ENCODE measurements around the gene SMIM1. TPM values are rescaled to one million over a fixed set of nuclear protein-coding genes. Genes with fewer than 3 reads are reported as not detected.
A peak's percentile ranks its signal among the peaks of the same experiment; 100 is the strongest.

Gene SMIM1
- total and polyA plus RNA-seq, 8 donors, result 3.1 to 15.1 (median 6.4) TPM

DNA sequence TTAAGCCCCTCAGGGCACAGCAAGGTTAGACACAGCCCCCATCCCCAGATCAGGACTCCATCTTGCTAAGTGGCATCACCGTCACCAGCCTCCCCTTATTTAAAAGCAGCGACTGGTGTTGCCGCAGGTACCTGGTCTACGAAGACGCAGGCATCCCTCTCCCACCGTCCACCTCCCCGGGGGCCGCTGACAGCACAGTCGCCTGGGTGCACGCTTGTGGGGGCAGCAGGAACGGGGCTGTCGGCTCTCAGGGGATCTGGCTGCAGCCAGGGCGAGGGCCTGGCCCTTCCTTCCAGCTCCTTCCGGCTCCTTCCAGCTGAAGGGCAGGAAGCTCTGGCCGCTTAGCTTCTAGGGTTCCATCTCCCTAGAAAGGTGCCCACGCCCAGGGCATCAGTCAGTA is 37.9 kb upstream of the SMIM1 start:
- Histone ChIP-seq H3K36me3 (peaks cover 0 to 10% (median 6%) of the 10 kb centered on the region in 3 donors), H3K9me3 (no peaks in the 10 kb centered on the region), H3K27ac (no peak overlapping the region), H3K27me3 (no peaks in the 10 kb centered on the region), H3K4me3 (no peak overlapping the region), H3K4me1 (no peaks in the 10 kb centered on the region)
- intact Hi-C loops (cut with DNase I), result no loop called here
- ATAC-seq (no peak), FAIRE-seq (no peak), DNase-seq (peak in 1 of 6 donors; percentile 72)
- 89 to 95% methylated on average over 16 of the region's 16 CpGs for WGBS, 2 donors
- TF ChIP-seq, protein P1, sequence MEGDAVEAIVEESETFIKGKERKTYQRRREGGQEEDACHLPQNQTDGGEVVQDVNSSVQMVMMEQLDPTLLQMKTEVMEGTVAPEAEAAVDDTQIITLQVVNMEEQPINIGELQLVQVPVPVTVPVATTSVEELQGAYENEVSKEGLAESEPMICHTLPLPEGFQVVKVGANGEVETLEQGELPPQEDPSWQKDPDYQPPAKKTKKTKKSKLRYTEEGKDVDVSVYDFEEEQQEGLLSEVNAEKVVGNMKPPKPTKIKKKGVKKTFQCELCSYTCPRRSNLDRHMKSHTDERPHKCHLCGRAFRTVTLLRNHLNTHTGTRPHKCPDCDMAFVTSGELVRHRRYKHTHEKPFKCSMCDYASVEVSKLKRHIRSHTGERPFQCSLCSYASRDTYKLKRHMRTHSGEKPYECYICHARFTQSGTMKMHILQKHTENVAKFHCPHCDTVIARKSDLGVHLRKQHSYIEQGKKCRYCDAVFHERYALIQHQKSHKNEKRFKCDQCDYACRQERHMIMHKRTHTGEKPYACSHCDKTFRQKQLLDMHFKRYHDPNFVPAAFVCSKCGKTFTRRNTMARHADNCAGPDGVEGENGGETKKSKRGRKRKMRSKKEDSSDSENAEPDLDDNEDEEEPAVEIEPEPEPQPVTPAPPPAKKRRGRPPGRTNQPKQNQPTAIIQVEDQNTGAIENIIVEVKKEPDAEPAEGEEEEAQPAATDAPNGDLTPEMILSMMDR (IDR thresholded peaks at IDR 0.05), result no peak

DNA sequence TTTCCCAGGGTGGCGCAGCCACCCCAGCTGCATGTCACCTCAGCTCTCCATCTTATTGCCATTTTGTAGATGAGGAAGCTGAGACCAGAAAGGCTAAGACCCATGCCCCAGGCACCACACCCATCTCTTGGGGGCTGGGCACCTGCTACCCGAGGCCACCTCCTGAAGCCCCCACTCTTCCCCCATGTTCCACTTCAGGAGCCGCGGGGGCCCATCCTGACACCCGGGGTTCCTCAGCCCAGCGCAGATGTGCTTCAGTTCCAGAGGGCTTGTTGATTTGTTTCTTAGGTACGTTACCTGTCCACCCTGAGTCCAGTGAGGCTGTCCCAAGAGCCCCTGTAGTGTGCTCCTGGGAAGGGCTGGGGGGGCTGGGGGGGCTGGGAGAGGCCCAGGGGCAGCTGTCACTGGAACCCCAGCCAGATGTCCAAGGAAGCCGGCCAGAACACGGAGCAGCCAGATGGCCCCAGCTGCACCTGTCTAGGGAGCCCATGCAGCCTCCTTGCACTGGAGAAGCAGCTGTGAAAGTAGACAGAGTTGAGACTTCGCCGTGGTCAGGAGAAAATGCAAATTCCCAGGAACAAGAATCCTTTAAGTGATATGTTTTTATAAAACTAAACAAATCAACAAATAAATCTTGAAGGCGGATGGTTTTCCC is 37.4 kb upstream of the SMIM1 start:
- H3K4me3 ChIP-seq, result no peak overlapping the region
- no peaks in the 10 kb centered on the region for H3K9me3 ChIP-seq
- no peak for ATAC-seq
- intact Hi-C loops (cut with DNase I), result no loop called here
- FAIRE-seq, result no peak
- DNase-seq, result peak in 1 of 6 donors; percentile 35
- H3K4me1 ChIP-seq, result no peaks in the 10 kb centered on the region
- no peak overlapping the region for H3K27ac ChIP-seq
- TF ChIP-seq, protein P1 (IDR thresholded peaks at IDR 0.05), result no peak
- WGBS, 2 donors, result 82 to 88% methylated on average over 12 of the region's 12 CpGs
- no peaks in the 10 kb centered on the region for H3K27me3 ChIP-seq
- peaks cover 0 to 10% (median 6%) of the 10 kb centered on the region in 3 donors for H3K36me3 ChIP-seq

DNA sequence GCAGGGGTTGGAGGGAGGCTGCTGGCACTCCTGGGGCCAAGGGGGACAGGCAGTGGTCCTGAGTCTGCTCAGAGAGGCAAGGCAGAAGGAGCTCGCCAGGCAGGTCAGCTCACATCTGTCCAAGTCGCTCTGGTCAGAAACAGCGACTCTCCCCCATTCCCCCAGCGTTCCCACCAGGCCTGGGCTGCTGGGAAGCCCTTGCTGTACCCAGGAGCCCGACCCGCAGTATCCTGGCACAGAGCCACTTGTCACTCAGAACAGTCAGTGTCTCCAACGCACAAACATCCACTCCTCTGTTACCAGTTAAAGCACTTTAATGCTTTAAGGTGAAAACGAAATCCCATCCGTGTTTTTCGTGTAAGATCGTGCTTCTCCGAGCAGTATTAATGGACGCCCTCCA is 36.9 kb upstream of the SMIM1 start:
- peaks cover 0 to 10% (median 6%) of the 10 kb centered on the region in 3 donors for H3K36me3 ChIP-seq
- no peaks in the 10 kb centered on the region for H3K27me3 ChIP-seq
- TF ChIP-seq, protein P1 (IDR thresholded peaks at IDR 0.05), result no peak
- FAIRE-seq (no peak), ATAC-seq (no peak), DNase-seq (peak in 2 of 6 donors; percentile 19 to 39)
- no peaks in the 10 kb centered on the region for H3K4me1 ChIP-seq
- no peak overlapping the region for H3K4me3 ChIP-seq
- WGBS, 2 donors, result 77% methylated on average over 13 of the region's 13 CpGs
- intact Hi-C loops (cut with DNase I), result no loop called here
- H3K27ac ChIP-seq, result no peak overlapping the region
- no peaks in the 10 kb centered on the region for H3K9me3 ChIP-seq

DNA sequence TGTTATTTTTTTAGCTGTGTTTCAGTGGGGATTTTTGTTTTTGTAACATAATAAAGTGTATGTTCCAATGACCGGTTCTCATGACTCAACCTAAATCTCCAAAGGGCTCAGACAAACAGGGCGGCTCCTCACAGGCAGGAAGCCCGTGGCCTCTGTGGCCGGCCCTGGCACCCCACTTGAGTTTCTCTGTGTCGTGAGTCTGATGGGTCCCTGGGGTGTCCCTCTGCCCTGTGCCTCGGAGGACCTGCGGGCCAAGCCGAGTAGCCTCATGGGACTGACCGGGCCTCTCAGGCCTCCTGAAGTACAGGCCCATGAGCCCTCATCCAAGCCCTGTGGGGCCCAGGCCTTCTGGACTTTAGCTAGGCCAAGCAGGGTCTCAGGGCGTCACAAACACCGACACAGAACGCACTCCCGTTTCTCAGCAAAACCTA is 36.4 kb upstream of the SMIM1 start:
- TF ChIP-seq, protein P1 (IDR thresholded peaks at IDR 0.05), result no peak
- DNase-seq (peak in 2 of 6 donors; percentile 11 to 36), ATAC-seq (no peak), FAIRE-seq (no peak)
- Histone ChIP-seq H3K9me3 (no peaks in the 10 kb centered on the region), H3K36me3 (peaks cover 0 to 10% (median 6%) of the 10 kb centered on the region in 3 donors), H3K27ac (no peak overlapping the region), H3K4me3 (no peak overlapping the region), H3K27me3 (no peaks in the 10 kb centered on the region), H3K4me1 (no peaks in the 10 kb centered on the region)
- intact Hi-C loops (cut with DNase I), result no loop called here
- 86 to 90% methylated on average over 13 of the region's 13 CpGs for WGBS, 2 donors

DNA sequence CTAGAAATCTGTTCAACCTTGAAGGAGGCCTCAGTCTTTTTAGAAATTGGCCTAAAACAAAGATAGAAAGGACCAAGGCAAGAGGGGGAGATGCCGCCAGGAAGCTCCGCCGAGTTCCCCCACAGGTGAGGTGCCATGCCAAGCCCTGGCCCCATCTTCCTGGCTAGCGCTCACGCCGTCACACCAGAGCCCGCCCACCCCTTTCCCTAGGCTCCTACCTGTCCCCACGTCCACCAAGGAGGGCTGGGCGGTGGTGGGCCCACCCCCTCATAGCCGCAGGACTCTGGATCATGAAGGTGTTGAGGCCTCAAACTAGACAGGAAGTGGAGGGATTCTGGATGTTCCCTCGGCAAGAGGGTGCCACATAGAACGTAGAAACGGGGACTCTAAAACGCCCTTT is 35.8 kb upstream of the SMIM1 start:
- Histone ChIP-seq H3K27me3 (no peaks in the 10 kb centered on the region), H3K36me3 (peaks cover 0 to 10% (median 6%) of the 10 kb centered on the region in 3 donors), H3K9me3 (no peaks in the 10 kb centered on the region), H3K27ac (no peak overlapping the region), H3K4me1 (no peaks in the 10 kb centered on the region), H3K4me3 (no peak overlapping the region)
- 89 to 90% methylated on average over 14 of the region's 14 CpGs for WGBS, 2 donors
- no peak for FAIRE-seq
- peak in 2 of 6 donors; percentile 15 to 30 for DNase-seq
- TF ChIP-seq, protein P1 (IDR thresholded peaks at IDR 0.05), result no peak
- intact Hi-C loops (cut with DNase I), result no loop called here
- ATAC-seq, result no peak
